Urothelium cell line (cell line): ENCODE results near the gene LCORL.
"Not testable (repeated sequence)": the region's sequence is repeated elsewhere in the genome, so short reads cannot be mapped to it uniquely, and the experiment has no call there.

ENCODE experiments used
- DNase-seq: peaks from one replicate; pipeline ENCODE4 v3.0.0; 2011; ENCODE audit warnings: low spot score, mixed read lengths
- FAIRE-seq: peaks from 2 replicates; lab custom pipeline; 2011; peaks lifted over from hg19 to GRCh38; lab: Jason Lieb, UNC

Gene LCORL

DNA sequence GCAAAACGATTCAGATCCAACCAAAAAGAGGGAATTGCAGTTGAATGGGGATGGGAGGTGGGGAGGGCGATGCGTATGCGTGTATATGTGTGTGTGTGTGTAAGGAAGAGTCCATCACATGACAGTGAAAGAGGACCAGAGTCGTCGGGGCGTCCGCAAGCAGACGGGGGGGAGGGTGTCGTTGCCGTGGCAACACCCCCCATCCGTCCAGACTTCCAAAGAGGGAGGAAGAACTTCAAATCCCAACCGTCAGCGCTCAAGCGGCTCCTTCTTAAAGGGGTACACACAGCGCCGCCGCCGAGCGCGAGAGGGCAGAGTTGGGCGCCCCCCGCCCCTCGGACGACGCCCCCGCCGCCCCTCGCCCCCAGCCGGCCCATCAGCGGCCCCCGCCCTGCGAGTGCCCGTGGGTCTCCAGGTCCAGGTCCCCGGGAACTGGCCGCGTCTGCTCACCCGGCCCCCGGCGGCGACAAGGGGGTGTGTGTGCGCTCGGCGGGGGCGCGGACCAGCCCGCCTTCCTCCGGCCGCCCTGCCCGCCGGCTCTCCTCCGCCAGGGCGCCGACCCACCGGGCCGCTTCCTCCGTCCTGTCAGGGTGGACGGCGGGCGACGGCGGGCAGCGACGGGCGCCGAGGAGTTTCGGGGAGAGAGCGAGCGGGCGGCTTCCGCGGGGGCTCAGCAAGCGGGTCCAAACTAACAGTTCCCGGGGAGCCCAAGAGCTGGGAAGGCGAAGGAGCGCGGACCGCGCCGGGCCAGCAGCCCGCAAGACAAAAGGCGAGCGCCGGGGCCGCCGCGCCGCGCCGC is 685 bp downstream of the LCORL start:
- DNase-seq (peak; percentile 68), FAIRE-seq (no peak)

DNA sequence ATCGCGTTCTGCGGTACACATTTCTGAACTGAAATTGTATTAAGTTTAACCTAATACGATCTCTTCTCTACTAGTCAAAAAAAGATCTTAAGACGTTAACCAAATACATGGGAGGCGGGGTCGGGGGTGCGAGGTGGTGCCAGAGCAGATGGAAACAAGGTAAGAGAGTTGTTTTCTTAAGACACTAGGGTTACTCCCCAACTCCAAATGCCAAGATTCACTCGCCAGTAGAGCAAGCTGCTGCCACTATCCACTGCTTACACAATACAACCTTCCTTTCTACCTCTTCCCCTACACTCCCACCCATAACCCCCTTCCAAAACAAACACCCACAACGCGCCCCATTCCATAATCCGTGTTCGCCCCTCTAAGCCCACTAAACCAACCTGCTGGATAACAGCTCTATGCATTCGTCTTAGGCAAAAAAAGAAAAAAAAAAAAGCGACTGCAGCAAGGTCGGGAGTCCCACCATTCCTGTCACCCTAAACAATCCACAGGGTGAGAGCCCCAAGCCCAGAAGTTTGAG is 1.3 kb downstream of the LCORL start:
- DNase-seq (peak; percentile 5), FAIRE-seq (no peak)

DNA sequence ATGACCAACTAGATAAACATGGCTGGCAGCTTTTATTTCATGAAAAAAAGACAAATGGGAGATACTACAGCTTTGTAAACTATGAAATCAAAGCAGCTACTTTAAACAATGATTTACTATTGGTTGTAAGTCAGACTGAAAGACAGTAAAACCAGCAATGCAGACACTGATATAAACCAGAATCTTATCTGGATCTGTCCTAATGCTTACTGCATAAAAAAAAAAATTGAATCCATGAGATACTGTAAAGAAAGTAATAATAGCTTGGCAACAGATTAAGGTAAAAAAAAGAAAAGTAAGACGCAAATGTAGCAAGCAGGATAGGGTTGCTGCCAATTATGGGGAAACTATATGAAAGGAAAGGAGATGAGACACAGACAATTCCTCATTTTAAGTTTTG is 7.3 kb downstream of the LCORL start:
- FAIRE-seq (no peak), DNase-seq (no peak)

DNA sequence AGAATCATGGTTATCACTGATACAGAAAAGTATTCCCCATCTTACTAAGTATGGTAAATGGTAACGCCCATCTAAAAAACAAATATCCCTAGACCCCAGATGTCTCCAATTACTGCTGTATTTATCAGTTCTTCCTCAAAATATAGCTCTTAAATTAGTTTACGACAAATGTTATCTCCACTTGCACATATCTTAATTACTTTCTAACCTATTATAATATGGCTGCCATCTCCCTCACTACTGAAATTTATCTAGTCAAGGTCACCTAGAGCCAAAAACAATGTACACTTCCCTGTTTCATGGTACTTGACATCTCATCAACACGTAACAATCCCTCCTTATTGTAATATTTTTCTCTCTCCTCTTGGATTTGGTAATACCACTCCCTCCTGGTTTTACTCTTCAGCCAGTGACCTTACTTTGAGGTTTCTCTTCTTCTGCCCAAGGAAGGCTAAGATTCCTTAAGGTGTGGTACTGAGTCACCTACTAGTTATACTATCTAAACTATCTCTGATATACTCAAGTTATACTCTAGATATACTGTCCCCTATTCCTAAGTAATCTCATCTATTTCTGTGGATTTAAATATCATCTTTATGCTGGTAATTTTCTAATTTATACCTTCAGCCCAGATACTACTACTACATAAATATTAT is 8.6 kb downstream of the LCORL start:
- DNase-seq = no peak
- no peak for FAIRE-seq

DNA sequence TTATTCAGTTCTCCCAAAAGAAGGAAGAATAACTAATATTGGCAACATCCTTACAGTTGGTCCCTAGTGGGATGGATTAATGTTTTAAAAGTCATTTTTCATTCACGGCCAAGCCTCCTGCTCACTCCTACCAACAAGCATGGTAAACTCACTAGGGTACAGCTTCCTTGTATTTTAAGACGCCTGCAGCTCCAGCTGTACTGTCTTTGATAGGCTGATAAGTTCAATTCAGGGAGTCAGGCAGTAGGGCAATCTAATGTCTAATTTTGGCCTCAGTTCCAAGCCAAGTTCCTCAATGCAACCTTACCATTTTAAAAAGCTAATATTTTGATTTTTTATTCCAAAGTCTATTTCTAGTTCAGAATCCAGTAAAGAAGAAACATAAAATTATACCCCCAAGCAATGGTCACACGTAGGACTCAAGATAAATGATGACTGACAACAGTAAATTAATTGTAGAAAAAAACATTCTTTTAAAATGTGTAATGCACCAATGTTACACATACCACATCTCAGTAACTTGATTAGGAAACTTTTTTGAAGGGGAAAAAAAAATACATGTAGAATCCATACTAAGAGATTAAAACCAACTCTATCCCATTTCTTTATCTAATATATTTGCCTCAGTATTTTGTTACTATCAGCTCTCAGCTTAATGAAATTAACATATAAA is 9.3 kb downstream of the LCORL start:
- FAIRE-seq = no peak

DNA sequence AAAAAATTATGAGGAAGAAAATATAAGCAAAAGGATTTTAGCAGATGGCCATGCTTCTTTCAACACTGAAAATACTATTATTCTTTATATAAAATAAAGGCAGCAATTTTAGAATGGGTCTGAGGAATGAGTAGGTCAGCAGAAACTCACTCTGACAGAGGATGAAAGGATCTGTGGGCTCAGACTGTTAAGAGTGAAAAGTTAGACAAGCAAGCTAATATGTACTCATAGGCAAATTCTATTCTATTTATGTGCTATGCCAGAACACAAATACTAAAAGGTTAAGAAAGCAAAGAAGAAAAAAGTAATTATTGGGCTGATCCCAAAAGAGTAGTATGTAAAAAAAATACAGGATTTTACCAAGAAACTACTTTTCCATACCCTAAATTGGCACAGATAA is 13.9 kb downstream of the LCORL start:
- DNase-seq (no peak), FAIRE-seq (no peak)

More for the DNA sequence above, 9.3 kb downstream of the LCORL start:
- DNase-seq = no peak

DNA sequence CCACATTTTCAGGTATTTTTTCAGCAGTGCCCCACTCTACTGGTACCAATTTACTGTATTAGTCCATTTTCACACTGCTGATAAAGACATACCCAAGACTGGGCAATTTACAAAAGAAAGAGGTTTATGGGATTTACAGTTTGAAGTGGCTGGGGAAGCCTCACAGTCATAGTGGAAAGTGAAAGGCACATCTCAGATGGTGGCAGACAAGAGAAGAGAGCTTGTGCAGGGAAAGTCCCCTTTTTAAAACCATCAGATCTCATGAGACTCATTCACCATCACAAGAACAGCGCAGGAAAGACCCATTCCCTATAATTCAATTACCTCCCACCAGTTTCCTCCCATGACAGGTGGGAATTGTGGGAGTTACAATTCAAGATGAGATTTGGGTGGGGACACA is 15.1 kb downstream of the LCORL start:
- DNase-seq, FAIRE-seq: not testable (repeated sequence)

DNA sequence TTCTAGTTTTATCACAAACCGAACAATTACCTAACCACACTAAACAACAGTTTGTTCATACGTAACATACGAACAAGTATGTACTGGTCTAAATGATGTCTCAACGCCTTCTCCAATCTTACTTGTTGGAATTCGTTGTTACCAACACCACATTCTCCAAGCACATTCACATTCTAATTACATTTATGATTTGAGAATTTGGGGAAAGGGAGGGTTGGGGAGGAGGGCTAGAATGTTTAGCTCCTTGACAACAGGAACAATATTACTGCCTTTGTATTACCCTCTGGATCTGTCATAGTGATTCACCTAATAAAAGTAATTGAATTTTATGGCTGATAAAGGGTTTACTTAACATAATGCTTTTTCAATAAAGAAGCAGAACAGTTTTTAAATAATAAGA is 24.4 kb downstream of the LCORL start:
- DNase-seq = no peak

DNA sequence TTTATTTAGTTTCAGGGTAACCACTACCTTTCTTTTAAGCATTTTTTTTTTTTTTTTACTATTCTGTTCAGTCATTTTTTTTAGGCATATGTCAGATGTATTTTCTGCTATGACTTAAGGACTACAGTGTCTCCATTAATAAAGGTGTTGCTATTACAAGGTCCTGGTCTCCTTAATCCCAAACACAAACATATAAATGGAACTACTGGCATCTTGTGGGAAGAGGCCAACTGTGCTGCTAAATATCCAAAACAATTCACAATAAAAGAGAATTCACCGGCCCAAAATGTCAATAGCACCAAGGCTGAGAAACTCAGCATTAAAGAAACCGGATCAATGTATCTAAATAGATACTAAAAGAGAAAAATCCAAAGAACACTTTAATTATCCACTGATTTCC is 26.4 kb downstream of the LCORL start:
- DNase-seq (no peak), FAIRE-seq (no peak)

More for the DNA sequence above, 24.4 kb downstream of the LCORL start:
- FAIRE-seq = no peak

DNA sequence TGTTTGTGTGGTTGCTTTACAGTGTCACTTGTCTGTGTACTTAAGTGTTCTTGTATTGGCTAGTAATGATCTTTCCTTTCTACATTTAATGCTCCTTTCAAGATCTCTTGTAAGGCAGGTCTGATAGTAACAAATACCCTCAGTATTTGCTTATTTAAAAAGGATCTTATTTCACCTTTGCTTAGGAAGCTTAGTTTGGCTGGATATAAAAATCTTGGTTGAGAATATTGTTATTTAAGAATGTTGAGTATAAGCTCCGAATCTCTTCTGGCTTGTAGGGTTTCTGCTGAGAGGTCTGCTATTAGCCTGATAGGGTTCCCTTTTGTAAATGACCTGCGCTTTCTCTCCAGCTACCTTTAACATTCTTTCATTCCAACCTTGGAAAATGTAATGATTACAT is 35.7 kb downstream of the LCORL start:
- FAIRE-seq (no peak), DNase-seq (no peak)

DNA sequence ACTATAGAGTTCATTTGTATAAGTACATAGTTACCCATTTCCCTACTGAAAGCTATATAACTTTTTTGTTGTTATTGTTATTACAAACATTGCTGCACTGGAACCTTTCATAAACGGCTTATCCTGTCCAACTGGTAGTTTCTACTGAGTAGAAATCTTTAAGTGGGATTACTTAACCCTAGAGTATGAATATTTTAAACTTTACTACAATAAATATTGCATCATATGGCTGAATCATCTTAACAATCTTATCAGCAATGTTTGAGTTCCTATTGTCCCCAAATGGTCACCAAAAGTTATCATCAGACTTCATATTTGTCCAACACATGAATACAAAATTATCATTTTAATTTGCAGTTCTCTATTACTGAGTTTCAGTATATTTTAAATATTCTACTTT is 40.5 kb downstream of the LCORL start:
- DNase-seq = no peak
- no peak for FAIRE-seq

DNA sequence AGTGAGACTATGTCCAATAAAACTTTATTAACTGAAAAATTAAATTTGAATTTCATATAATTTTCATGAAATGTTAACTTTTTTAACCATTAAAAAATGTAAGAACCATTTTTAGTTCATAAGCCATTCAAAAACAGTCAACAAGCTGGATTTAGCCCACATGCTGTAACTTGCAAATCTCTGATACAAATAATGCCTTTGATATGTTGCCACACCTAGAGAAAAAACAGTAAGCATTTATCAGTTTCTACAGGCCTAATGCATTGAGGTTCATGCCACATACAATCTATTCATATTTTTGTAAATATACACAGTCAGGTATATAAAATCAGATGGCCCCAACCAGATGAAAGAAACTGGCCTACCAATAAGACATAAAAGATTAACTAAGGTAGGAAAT is 52.8 kb downstream of the LCORL start:
- FAIRE-seq (no peak), DNase-seq (no peak)

DNA sequence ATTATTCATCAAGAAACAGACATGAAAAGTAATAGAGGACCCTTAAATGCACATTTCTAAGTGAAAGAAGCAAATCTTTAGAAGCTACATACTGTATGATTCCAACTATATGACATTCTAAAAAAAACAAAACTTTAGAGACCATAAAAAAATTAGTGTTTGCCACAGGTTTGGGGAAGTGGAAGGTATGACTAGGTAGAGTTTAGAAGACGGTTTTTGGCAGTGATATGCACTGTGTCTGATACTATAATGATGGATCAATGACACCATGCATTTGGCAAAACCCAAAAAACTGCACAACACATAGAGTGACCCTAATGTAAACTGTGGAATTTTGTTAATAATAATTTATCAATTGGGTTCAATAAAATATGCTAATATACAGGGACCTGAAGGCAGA is 54.5 kb downstream of the LCORL start:
- DNase-seq (no peak), FAIRE-seq (no peak)

DNA sequence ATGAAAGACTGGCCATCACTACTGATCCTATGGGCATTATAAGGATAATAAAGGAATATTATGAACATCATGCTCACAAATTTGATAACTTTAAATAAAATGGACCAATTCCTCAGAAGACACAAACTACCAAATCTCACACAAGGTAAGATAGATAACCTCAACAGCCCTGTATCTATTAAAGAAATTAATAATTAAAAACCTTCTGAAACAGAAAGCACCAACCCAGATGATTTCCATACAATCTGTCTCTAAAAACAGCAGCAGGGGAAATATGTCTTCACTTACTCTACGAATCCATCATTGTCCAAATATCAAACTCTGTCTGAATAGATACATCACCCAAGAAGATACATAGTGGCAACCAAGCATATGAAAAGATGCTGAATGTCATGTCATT is 55.2 kb downstream of the LCORL start:
- FAIRE-seq (no peak), DNase-seq (no peak)

DNA sequence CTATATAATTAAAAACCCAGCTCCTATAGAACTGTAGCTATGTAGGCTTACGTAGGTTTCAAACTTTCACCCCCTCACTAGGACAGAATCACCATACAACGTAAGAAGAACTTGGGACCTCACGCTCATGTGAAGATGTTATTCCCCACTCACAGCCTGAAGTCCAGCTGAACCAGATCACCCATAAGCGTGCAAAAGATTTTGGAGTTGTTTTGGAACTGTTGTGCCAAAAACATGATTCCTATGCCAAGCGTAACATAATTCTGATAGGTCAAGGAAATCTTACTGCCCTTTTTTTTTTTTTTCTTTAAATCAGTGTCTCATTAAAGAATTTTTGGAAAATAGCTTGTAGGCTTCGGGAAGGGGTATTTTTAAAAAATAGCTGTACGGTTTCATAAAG is 57.0 kb downstream of the LCORL start:
- no peak for FAIRE-seq
- no peak for DNase-seq

DNA sequence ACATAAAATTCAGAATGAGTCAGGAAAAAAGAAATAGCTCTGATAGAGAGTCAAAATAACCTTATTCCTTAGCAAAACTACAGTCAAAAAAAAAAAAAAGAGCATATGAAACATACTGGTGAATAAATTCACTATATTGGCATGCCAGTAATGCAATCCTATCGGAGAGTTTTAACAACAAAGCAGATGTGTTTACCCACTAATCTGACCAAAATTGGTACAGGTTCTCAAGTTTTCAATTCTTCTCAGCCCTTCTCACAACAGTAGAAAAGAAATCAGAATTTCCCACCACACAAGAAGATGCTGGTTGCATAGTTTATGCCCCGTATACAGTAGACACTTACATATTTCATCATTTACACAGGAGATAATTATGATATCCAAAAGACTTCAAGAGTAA is 59.4 kb downstream of the LCORL start:
- DNase-seq (no peak), FAIRE-seq (no peak)

DNA sequence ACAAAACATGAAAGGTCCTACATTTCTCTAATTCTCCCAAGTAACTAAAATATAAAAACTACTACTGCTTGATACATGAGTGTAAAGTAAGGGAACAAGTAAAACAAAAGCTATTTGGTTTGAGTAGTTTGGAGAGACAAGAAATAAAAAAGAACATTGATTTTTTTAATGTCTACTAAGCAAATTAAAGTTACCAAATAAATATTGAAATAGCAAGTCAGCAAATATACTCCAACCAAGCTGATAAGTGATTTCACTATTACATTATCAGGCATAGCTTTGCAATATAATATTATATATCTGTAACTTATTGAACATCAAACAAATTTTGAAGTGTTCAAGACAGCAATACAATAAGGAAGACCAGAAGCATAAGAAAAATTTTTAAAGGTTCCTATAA is 60.3 kb downstream of the LCORL start:
- no peak for DNase-seq
- FAIRE-seq = no peak

DNA sequence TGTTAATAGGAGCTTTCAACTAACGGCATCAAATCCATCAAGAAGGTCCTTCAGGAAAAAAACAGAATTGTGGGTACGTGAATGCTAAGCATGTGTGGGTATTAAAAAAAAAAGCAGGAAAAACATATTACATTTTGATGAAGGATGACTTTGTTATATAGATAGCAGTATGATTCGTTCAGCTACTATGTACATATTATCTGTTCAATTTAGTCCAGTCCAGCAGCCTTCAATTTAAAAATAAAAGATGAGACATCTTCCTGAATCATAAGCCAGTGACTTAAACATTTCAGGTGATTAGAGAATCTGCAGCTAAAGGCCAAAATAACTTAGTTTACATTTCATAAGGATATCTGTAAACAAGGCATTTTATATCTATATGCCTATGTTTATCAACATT is 63.4 kb downstream of the LCORL start:
- DNase-seq (no peak), FAIRE-seq (no peak)

DNA sequence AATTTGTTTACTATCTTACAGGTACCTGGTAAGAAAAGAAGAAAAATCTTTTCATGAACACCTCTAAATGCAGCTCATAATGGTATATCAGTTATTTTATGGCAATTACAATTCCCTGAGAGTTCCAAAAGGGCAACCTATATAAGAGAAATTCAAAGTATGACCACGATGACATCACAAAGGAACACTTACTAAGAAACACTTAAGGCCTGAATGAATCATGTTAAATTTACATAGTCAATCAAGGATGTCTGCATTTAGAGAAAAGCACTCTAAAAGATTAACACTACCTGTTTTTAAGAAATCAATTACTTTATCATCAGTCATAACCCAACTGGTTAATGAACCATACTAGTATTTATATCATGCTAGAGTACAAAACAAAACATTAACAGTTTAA is 63.9 kb downstream of the LCORL start:
- DNase-seq (no peak), FAIRE-seq (no peak)

DNA sequence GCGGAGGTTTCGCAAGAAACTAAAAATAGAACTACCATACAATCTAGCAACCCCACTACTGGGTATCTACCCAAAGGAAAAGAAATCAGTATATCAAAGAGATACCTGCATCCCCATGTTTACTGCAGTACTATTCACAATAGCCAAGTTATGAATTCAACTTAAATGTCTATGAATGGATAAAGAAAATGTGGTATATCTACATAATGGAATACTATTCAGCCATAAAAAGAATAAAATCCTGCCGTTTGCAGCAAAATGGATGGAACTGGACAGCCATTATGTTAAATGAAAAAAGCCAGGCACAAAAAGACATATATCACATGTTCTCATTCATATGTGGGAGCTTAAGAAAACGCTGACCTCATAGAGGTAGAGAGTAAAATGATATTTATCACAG is 65.3 kb downstream of the LCORL start:
- no peak for FAIRE-seq
- DNase-seq = no peak

DNA sequence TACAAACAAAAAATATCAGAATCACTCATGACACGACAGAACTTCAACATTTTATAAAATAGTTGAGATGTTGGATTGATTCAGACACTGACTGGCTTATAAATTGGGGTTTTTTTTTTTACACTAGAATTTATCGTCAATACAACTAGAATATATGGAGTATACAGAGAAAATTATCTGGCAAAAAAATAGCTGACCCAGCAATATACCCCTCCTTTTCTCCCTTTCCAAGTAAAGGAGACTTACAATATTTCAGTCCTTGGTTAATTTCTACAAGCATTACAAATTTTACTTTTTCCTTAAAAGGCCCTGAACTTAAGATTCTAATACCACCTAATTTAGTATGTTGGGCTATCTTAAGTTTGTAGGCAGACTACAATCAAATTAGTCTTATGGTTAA is 76.3 kb downstream of the LCORL start:
- FAIRE-seq = no peak

DNA sequence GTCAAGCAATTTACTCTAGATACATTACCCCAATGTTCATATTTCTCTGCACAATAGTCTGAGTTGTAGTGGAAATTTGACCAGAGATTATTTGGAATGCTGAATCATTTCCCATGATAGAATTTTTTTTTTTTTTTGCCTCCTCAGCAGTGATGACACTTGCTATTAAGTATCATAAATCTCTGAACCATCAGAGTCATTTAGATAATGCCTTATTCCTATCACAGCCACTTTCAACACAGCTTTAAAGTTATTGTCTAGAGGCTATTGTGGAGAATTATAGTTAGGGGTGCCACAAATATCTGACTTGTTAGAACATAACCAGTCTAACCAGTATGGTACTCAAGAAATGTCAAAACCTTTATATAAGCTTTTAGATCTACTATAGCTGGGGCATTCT is 79.8 kb downstream of the LCORL start:
- no peak for FAIRE-seq
- DNase-seq = no peak

More for the DNA sequence above, 76.3 kb downstream of the LCORL start:
- DNase-seq = no peak
